HepG2 (cell line): ENCODE measurements around the gene EGFR. TPM values are rescaled to one million over a fixed set of nuclear protein-coding genes. Genes with fewer than 3 reads are reported as not detected.
A peak's percentile ranks its signal among the peaks of the same experiment; 100 is the strongest.

Experiments
- ARID5B ChIP-seq: IDR thresholded peaks from 2 replicates; pipeline ENCODE4 v1.4.0; 2020; ENCODE audit warnings: mild to moderate bottlenecking, missing genetic modification reagents
- BRCA1 ChIP-seq: sonication (generic); formaldehyde crosslinking; IDR thresholded peaks from 2 replicates; pipeline ENCODE4 v1.4.0; 2020; ENCODE audit warnings: missing genetic modification reagents
- FOXK2 ChIP-seq: fragments of 450-650 bp; IDR thresholded peaks from 2 replicates; pipeline ENCODE4 v1.6.1; 2016
- GATAD2A ChIP-seq: IDR thresholded peaks from 2 replicates; pipeline ENCODE4 v1.6.1; 2016
- GRHL1 ChIP-seq: sonication (generic); formaldehyde crosslinking; conservative IDR thresholded peaks from 2 replicates; pipeline ENCODE4 v1.8.0; 2022; ENCODE audit warnings: missing genetic modification reagents
- HNF4G ChIP-seq, 2 experiments: sonication (generic) in 1 of 2; formaldehyde crosslinking in 1 of 2; IDR thresholded peaks; 2 replicates each; pipeline versions ENCODE4 v1.4.0 to v1.6.1; 2011 to 2020; ENCODE audit warnings: borderline replicate concordance in 2 of 2, low read depth in 2 of 2, mild to moderate bottlenecking in 2 of 2, low read length in 1 of 2, missing genetic modification reagents in 1 of 2, moderate library complexity in 1 of 2
- IKZF4 ChIP-seq: sonication (generic); formaldehyde crosslinking; IDR thresholded peaks from 2 replicates; pipeline ENCODE4 v1.5.1; 2020; ENCODE audit warnings: borderline replicate concordance, mild to moderate bottlenecking, low read depth, missing genetic modification reagents; ENCODE audit errors: not compliant biosample characterization
- KDM2A ChIP-seq: sonication (generic); formaldehyde crosslinking; IDR thresholded peaks from 2 replicates; pipeline ENCODE4 v1.4.0; 2020; ENCODE audit warnings: low read depth, missing genetic modification reagents, borderline replicate concordance
- MAF1 ChIP-seq: sonication (generic); formaldehyde crosslinking; IDR thresholded peaks from 2 replicates; pipeline ENCODE4 v1.5.0; 2020; ENCODE audit warnings: missing genetic modification reagents, borderline replicate concordance
- POLR2AphosphoS5 ChIP-seq: IDR thresholded peaks from 2 replicates; pipeline ENCODE4 v1.6.1; 2012; ENCODE audit warnings: low read depth, low read length
- RBFOX2 ChIP-seq: fragments of 200-400 bp; formaldehyde crosslinking; IDR thresholded peaks from 2 replicates; pipeline ENCODE4 v1.6.1; 2017; ENCODE audit warnings: low read depth, mild to moderate bottlenecking, low read length
- RELA ChIP-seq: sonication (generic); formaldehyde crosslinking; IDR thresholded peaks from 2 replicates; pipeline ENCODE4 v1.4.0; 2020; ENCODE audit warnings: missing genetic modification reagents
- TMF1 ChIP-seq: sonication (generic); formaldehyde crosslinking; IDR thresholded peaks from 2 replicates; pipeline ENCODE4 v1.8.1; 2022; ENCODE audit warnings: low read depth, missing genetic modification reagents
- ZNF12 ChIP-seq: sonication (generic); formaldehyde crosslinking; IDR thresholded peaks from 2 replicates; pipeline ENCODE4 v1.5.0; 2020; ENCODE audit warnings: missing genetic modification reagents
- ZNF17 ChIP-seq: sonication (generic); formaldehyde crosslinking; IDR thresholded peaks from 2 replicates; pipeline ENCODE4 v1.5.0; 2020; ENCODE audit warnings: mild to moderate bottlenecking, missing genetic modification reagents
- ZNF205 ChIP-seq: IDR thresholded peaks from 2 replicates; pipeline ENCODE4 v1.6.1; 2018; ENCODE audit warnings: missing biosample characterization, missing genetic modification reagents
- ZNF264 ChIP-seq: sonication (generic); formaldehyde crosslinking; IDR thresholded peaks from 2 replicates; pipeline ENCODE4 v1.4.0; 2020; ENCODE audit warnings: missing genetic modification reagents
- ZNF430 ChIP-seq: sonication (generic); formaldehyde crosslinking; IDR thresholded peaks from 2 replicates; pipeline ENCODE4 v1.9.0; 2021; ENCODE audit warnings: mild to moderate bottlenecking, missing genetic modification reagents
- ZNF562 ChIP-seq: sonication (generic); formaldehyde crosslinking; IDR thresholded peaks from 2 replicates; pipeline ENCODE4 v1.8.0; 2022; ENCODE audit warnings: missing genetic modification reagents, borderline replicate concordance
- ZNF567 ChIP-seq: sonication (generic); formaldehyde crosslinking; IDR thresholded peaks from 2 replicates; pipeline ENCODE4 v1.8.1; 2023; ENCODE audit warnings: mild to moderate bottlenecking, missing genetic modification reagents, borderline replicate concordance
- ZNF644 ChIP-seq: IDR thresholded peaks from 2 replicates; pipeline ENCODE4 v1.6.1; 2016; ENCODE audit warnings: low read depth
- ZNF737 ChIP-seq: sonication (generic); formaldehyde crosslinking; IDR thresholded peaks from 2 replicates; pipeline ENCODE4 v1.5.0; 2020; ENCODE audit warnings: missing genetic modification reagents, mild to moderate bottlenecking, borderline replicate concordance
- ZNF761 ChIP-seq: sonication (generic); formaldehyde crosslinking; conservative IDR thresholded peaks from 2 replicates; pipeline ENCODE4 v1.4.0; 2020; ENCODE audit warnings: mild to moderate bottlenecking, missing genetic modification reagents
- ZNF841 ChIP-seq: sonication (generic); formaldehyde crosslinking; IDR thresholded peaks from 2 replicates; pipeline ENCODE4 v1.8.1; 2023; ENCODE audit warnings: missing genetic modification reagents, borderline replicate concordance
- polyA plus RNA-seq, 8 experiments: library from polyadenylated mRNA; depleted of rRNA in 3 of 8; stranded (reverse) in 7 of 8; unstranded in 1 of 8; fragments of >200 nt; fragmentation: Illumina TruSeq in 4 of 8; extraction: Trizol in 4 of 8; gene quantifications; 2 replicates each; pipeline versions ENCODE4 v1.2.1 to v1.2.3, GENCODE V29; 2011 to 2016; ENCODE audit warnings: low read depth in 4 of 8, missing spikeins in 1 of 8, mixed read lengths in 1 of 8; ENCODE audit not compliant: insufficient read depth in 1 of 8
- total RNA-seq, 5 experiments: library from RNA; depleted of rRNA; stranded (reverse); fragments of >200 nt; fragmentation: Illumina TruSeq; extraction: Trizol; gene quantifications; 2 replicates each; pipeline ENCODE4 v1.2.3, GENCODE V29; 2016; ENCODE audit warnings: low read depth in 1 of 5
- TF ChIP-seq, protein P1 (sequence below): IDR thresholded peaks from 2 replicates; pipeline ENCODE4 v1.6.1; 2018; ENCODE audit warnings: missing genetic modification reagents, mild to moderate bottlenecking, missing compliant biosample characterization

EGFR gene
- total and polyA plus RNA-seq, 2 of the 13 experiments (the other 11 are each of a cell fraction or from before 2014, with no cell fraction given): 7.0 to 10.0 TPM

- TF ChIP-seq IKZF4 (peak; percentile 45), GRHL1 (CRISPR knock-in tag) (no peak), ZNF17 (CRISPR knock-in tag) (no peak), GATAD2A (CRISPR knock-in tag) (no peak), ZNF644 (CRISPR knock-in tag) (no peak), ZNF430 (CRISPR knock-in tag) (no peak; the same call in 1 of the 2 replicates), ZNF761 (CRISPR knock-in tag) (no peak), FOXK2 (no peak), POLR2AphosphoS5 (no peak), ZNF12 (CRISPR knock-in tag) (peak; percentile 96), MAF1 (CRISPR knock-in tag) (no peak), HNF4G (IDR thresholded peaks at IDR 0.05; ENCODE audit: borderline replicate concordance, low read depth, low read length) (no peak), HNF4G (CRISPR knock-in tag; IDR thresholded peaks at IDR 0.05; ENCODE audit: borderline replicate concordance, low read depth) (no peak), ZNF841 (CRISPR knock-in tag) (no peak), ZNF567 (CRISPR knock-in tag) (no peak), TMF1 (CRISPR knock-in tag) (no peak), ARID5B (peak; percentile 26; the same call in 1 of the 2 replicates), RELA (CRISPR knock-in tag) (no peak), ZNF562 (CRISPR knock-in tag) (no peak), RBFOX2 (peak; percentile 56), ZNF205 (CRISPR knock-in tag) (no peak), ZNF737 (CRISPR knock-in tag) (no peak), ZNF264 (CRISPR knock-in tag) (no peak), KDM2A (CRISPR knock-in tag) (peak; percentile 41; the same call in 1 of the 2 replicates), BRCA1 (no peak)
- TF ChIP-seq, protein P1, sequence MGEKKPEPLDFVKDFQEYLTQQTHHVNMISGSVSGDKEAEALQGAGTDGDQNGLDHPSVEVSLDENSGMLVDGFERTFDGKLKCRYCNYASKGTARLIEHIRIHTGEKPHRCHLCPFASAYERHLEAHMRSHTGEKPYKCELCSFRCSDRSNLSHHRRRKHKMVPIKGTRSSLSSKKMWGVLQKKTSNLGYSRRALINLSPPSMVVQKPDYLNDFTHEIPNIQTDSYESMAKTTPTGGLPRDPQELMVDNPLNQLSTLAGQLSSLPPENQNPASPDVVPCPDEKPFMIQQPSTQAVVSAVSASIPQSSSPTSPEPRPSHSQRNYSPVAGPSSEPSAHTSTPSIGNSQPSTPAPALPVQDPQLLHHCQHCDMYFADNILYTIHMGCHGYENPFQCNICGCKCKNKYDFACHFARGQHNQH (CRISPR knock-in tag): peak; percentile 49; the same call in 1 of the 2 replicates
Observed at GRCh38 chr7:55133630-55134358, 115.0 kb downstream of the EGFR start (continued).
